GM19351 (cell line): ENCODE measurements around the gene COQ4.

Experiments
- ATAC-seq: cut with Tn5 transposase; IDR thresholded peaks from one replicate; pipeline ENCODE4 v1.9.1; 2021; ENCODE audit warnings: mild to moderate bottlenecking, moderate library complexity; ENCODE audit not compliant: unreplicated experiment

The COQ4 gene

GRCh38 chr9:128372188-128372641, 49.6 kb downstream of the COQ4 start:
- ATAC-seq = no peak

- no peak for ATAC-seq
These were observed 50.1 kb downstream of the COQ4 start for GRCh38 chr9:128372784-128373183.

GRCh38 chr9:128374221-128374675, 51.6 kb downstream of the COQ4 start:
- no peak for ATAC-seq

- no peak for ATAC-seq
These were observed 53.2 kb downstream of the COQ4 start for GRCh38 chr9:128375865-128376264.

- no peak for ATAC-seq
These were observed 59.6 kb downstream of the COQ4 start for GRCh38 chr9:128382261-128382660.

- no peak for ATAC-seq
These were observed 60.5 kb downstream of the COQ4 start for GRCh38 chr9:128383007-128383753.
